T-helper 1 cell treated with Interleukin-12 subunit alpha and Interleukin-12 subunit beta and Interleukin-4 antibody, amounts not matched to agents 30 μg/mL and 1 μg/mL, for 36 hours (primary cell): ENCODE data around the gene EIPR1.
"Not testable (repeated sequence)": the region's sequence is repeated elsewhere in the genome, so short reads cannot be mapped to it uniquely, and the experiment has no call there.

Source experiments
- H3K27ac Mint-ChIP-seq: one replicate; pipeline ENCODE4 v1.8.0; 2021; ENCODE audit warnings: mild to moderate bottlenecking, mixed read lengths
- H3K27me3 Mint-ChIP-seq: one replicate; pipeline ENCODE4 v1.8.0; 2021; ENCODE audit warnings: low read depth, mixed read lengths
- H3K36me3 Mint-ChIP-seq: one replicate; pipeline ENCODE4 v1.8.0; 2021; ENCODE audit warnings: low read depth, mixed read lengths
- H3K4me1 Mint-ChIP-seq: one replicate; pipeline ENCODE4 v1.8.0; 2021; ENCODE audit warnings: low read depth, mixed read lengths
- H3K4me3 Mint-ChIP-seq: one replicate; pipeline ENCODE4 v1.8.0; 2021; ENCODE audit warnings: mild to moderate bottlenecking, moderate library complexity, mixed read lengths
- H3K9me3 Mint-ChIP-seq: one replicate; pipeline ENCODE4 v1.8.0; 2021; ENCODE audit warnings: mixed read lengths

Gene EIPR1

DNA sequence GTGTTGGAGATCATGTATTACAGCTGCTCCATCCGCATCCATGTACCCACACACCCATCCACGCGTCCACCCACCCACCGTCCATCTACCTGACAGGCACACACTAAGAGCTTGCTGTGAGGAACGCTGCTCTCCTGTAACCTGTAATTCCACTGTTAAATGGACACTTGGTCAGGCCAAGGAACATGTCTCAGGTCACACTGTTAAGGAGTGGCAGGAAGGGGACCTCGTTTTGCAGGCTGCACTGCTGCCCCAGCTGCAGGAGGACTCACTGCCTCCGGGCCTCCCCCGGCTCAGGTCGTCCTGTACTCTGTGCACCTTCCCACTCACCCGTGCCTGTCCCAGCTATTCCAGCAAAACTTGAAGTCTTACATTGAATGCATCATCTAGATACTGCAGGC lies 170.5 kb downstream of the EIPR1 start:
- Mint-ChIP-seq H3K4me1 (peaks cover 4% of the 10 kb centered on the region), H3K4me3 (no peak overlapping the region), H3K27me3 (no peaks in the 10 kb centered on the region), H3K36me3 (peaks cover 5% of the 10 kb centered on the region), H3K27ac (no peak overlapping the region), H3K9me3 (no peaks in the 10 kb centered on the region)

GRCh38 chr2:3205845-3206244 lies 171.8 kb downstream of the EIPR1 start:
- Mint-ChIP-seq H3K36me3 (peaks cover 5% of the 10 kb centered on the region), H3K27me3 (no peaks in the 10 kb centered on the region), H3K4me1 (peaks cover 4% of the 10 kb centered on the region), H3K27ac (no peak overlapping the region), H3K4me3 (no peak overlapping the region), H3K9me3 (no peaks in the 10 kb centered on the region)

DNA sequence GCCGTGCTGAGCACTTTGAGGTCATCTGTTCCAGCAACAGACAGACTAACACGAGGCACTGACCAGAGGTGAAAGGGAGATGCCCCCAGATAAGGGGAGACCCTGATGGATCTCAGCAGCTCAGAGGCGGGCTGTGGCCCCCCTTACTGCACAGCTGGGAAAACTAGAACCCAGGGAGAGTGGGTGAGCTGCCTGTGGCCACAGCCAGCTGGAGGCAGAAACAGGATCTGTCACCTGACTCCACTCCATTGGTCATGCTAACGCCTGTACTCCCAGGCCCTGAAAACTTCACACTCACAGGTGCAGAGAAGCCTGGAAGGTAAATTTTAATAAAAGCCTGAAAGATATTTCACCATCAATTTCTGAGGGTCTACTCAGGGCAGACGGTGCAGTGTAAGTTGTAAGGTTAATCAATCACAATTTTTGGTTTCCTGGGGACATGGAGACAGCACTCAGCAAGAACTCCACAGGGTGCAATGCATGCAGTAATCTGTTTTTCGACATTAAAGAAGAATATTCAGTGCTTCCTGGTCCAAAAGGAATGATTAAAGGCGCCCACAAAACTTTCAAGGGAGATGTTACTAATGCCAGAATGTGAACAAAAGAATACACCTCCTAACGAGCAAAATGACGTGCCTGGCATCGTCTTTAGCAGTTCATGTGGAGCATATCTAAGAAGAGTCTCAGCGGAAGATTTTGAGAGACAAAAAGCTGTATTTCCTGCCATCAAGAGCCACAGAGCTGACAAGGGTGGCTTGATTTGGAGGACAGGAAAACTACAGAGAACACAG lies 173.4 kb downstream of the EIPR1 start:
- Mint-ChIP-seq H3K27ac (no peak overlapping the region), H3K4me3 (no peak overlapping the region), H3K27me3 (no peaks in the 10 kb centered on the region), H3K36me3 (peaks cover 5% of the 10 kb centered on the region), H3K9me3 (no peaks in the 10 kb centered on the region), H3K4me1 (peaks cover 8% of the 10 kb centered on the region)

DNA sequence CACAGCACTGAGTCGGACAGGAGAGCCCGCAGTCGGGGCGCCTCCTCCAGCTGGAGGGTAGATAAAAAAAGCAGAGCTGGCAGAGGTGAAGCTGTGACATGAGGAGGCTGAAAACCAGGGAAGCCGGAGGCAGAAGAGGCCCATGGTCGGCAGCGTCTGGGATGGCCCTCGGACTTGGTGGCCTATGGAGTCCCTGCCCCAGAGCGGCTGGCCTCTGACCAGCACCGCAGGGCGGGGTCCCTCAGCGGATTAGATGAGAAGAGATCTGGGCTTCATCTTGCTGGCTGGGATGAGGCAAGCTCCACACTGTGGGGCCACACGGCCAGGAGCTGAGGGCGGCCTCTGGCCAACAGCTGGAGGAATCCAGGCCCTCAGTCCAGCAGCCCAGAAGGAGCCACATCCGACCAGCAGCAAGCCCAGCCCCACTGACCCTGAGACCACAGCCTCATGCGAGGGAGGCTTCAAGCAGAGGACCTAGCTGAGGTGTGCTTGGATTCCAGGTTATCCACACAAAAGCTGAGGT lies 174.1 kb downstream of the EIPR1 start:
- H3K4me3 Mint-ChIP-seq = no peak overlapping the region
- H3K4me1 Mint-ChIP-seq = peaks cover 8% of the 10 kb centered on the region
- no peaks in the 10 kb centered on the region for H3K9me3 Mint-ChIP-seq
- H3K36me3 Mint-ChIP-seq = peaks cover 5% of the 10 kb centered on the region
- H3K27me3 Mint-ChIP-seq = no peaks in the 10 kb centered on the region
- H3K27ac Mint-ChIP-seq = no peak overlapping the region

GRCh38 chr2:3202926-3203325 lies 174.7 kb downstream of the EIPR1 start:
- Mint-ChIP-seq H3K9me3 (no peaks in the 10 kb centered on the region), H3K27me3 (no peaks in the 10 kb centered on the region), H3K4me3 (no peak overlapping the region), H3K27ac (no peak overlapping the region), H3K4me1 (peaks cover 8% of the 10 kb centered on the region), H3K36me3 (peaks cover 5% of the 10 kb centered on the region)

- Mint-ChIP-seq H3K36me3 (peaks cover 5% of the 10 kb centered on the region), H3K4me1 (peaks cover 8% of the 10 kb centered on the region), H3K4me3 (no peak overlapping the region), H3K27me3 (no peaks in the 10 kb centered on the region), H3K27ac (no peak overlapping the region), H3K9me3 (no peaks in the 10 kb centered on the region)
Observed at GRCh38 chr2:3201281-3201680, 176.3 kb downstream of the EIPR1 start.

- Mint-ChIP-seq H3K27ac (no peak overlapping the region), H3K27me3 (no peaks in the 10 kb centered on the region), H3K4me1 (peaks cover 8% of the 10 kb centered on the region), H3K36me3 (peaks cover 3% of the 10 kb centered on the region), H3K9me3 (no peaks in the 10 kb centered on the region), H3K4me3 (no peak overlapping the region)
Observed at GRCh38 chr2:3200420-3200939, 177.1 kb downstream of the EIPR1 start.

GRCh38 chr2:3199627-3200345 lies 177.8 kb downstream of the EIPR1 start:
- H3K36me3 Mint-ChIP-seq = peaks cover 5% of the 10 kb centered on the region
- no peak overlapping the region for H3K4me3 Mint-ChIP-seq
- no peak overlapping the region for H3K27ac Mint-ChIP-seq
- no peaks in the 10 kb centered on the region for H3K9me3 Mint-ChIP-seq
- H3K4me1 Mint-ChIP-seq = peaks cover 8% of the 10 kb centered on the region
- no peaks in the 10 kb centered on the region for H3K27me3 Mint-ChIP-seq

GRCh38 chr2:3198671-3199192 lies 178.9 kb downstream of the EIPR1 start:
- not testable (repeated sequence) for H3K27me3 Mint-ChIP-seq, H3K36me3 Mint-ChIP-seq, H3K27ac Mint-ChIP-seq, H3K4me1 Mint-ChIP-seq, H3K9me3 Mint-ChIP-seq, H3K4me3 Mint-ChIP-seq

- no peaks in the 10 kb centered on the region for H3K27me3 Mint-ChIP-seq
- H3K4me1 Mint-ChIP-seq = peaks cover 4% of the 10 kb centered on the region
- H3K36me3 Mint-ChIP-seq = peaks cover 3% of the 10 kb centered on the region
- H3K27ac Mint-ChIP-seq = no peak overlapping the region
- H3K9me3 Mint-ChIP-seq = no peaks in the 10 kb centered on the region
- H3K4me3 Mint-ChIP-seq = no peak overlapping the region
Observed at GRCh38 chr2:3198119-3198518, 179.5 kb downstream of the EIPR1 start.

GRCh38 chr2:3197308-3197707 lies 180.3 kb downstream of the EIPR1 start:
- Mint-ChIP-seq H3K4me1 (peaks cover 4% of the 10 kb centered on the region), H3K9me3 (no peaks in the 10 kb centered on the region), H3K27me3 (no peaks in the 10 kb centered on the region), H3K36me3 (peaks cover 3% of the 10 kb centered on the region), H3K4me3 (no peak overlapping the region), H3K27ac (no peak overlapping the region)

DNA sequence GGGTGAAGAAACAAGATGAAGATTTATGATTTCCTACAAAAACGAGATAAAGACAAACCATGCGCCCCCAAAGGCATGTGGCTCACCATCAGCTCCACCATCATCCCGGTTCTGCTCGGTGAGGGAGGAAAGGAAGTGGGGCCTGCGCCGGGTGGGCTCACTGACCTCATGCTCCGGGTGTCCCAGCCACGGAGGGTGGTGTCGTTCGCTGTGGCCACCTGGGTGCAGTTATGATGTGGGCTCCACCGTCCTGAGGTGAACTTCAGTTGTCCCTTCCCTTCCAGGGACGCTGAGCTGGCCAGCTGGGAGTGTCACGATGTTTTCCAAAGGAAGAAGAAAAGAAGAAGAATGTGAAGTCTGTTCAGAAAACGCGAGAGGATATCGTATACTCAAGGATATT lies 180.9 kb downstream of the EIPR1 start:
- Mint-ChIP-seq H3K36me3 (peaks cover 6% of the 10 kb centered on the region), H3K27me3 (no peaks in the 10 kb centered on the region), H3K4me3 (no peak overlapping the region), H3K27ac (no peak overlapping the region), H3K4me1 (peaks cover 4% of the 10 kb centered on the region), H3K9me3 (no peaks in the 10 kb centered on the region)

- H3K4me3 Mint-ChIP-seq = no peak overlapping the region
- H3K27me3 Mint-ChIP-seq = no peaks in the 10 kb centered on the region
- H3K9me3 Mint-ChIP-seq = no peaks in the 10 kb centered on the region
- H3K27ac Mint-ChIP-seq = no peak overlapping the region
- H3K4me1 Mint-ChIP-seq = peaks cover 4% of the 10 kb centered on the region
- peaks cover 6% of the 10 kb centered on the region for H3K36me3 Mint-ChIP-seq
Observed at GRCh38 chr2:3195641-3196476, 181.8 kb downstream of the EIPR1 start.

- Mint-ChIP-seq H3K4me1 (peaks cover 4% of the 10 kb centered on the region), H3K9me3 (no peaks in the 10 kb centered on the region), H3K4me3 (no peak overlapping the region), H3K27ac (no peak overlapping the region), H3K27me3 (no peaks in the 10 kb centered on the region), H3K36me3 (peaks cover 6% of the 10 kb centered on the region)
Observed at GRCh38 chr2:3194828-3195227, 182.8 kb downstream of the EIPR1 start.
